GM06990 (cell line): ENCODE results near the gene AGBL4.

Source experiments
- DNase-seq: peaks from one replicate; pipeline ENCODE4 v3.0.0-alpha.2; 2011; ENCODE audit not compliant: insufficient read length; ENCODE audit errors: extremely low read depth
- H3K27me3 ChIP-seq: replicated peaks from 2 replicates; pipeline ENCODE4 v1.6.0; 2011; ENCODE audit warnings: low read length; ENCODE audit not compliant: control insufficient read depth, insufficient read depth
- H3K36me3 ChIP-seq: 2 replicates; pipeline ENCODE4 v1.5.1; 2011; ENCODE audit warnings: low read length; ENCODE audit not compliant: control insufficient read depth, insufficient read depth
- H3K4me3 ChIP-seq: replicated peaks from 2 replicates; pipeline ENCODE4 v1.5.1; 2011; ENCODE audit warnings: low read depth, mild to moderate bottlenecking, control low read depth, low read length
- CTCF ChIP-seq: IDR thresholded peaks from 2 replicates; pipeline ENCODE4 v1.5.1; 2011; ENCODE audit warnings: low read length, control low read depth, mild to moderate bottlenecking, inconsistent platforms; ENCODE audit not compliant: insufficient read depth, poor library complexity, severe bottlenecking

The AGBL4 gene

GRCh38 chr1:49251019-49251784 lies 772.6 kb downstream of the AGBL4 start:
- no peak for TF ChIP-seq CTCF
- no peak for DNase-seq

GRCh38 chr1:49240709-49241221 lies 783.0 kb downstream of the AGBL4 start:
- TF ChIP-seq CTCF: no peak
- Histone ChIP-seq H3K4me3 (no peak overlapping the region), H3K36me3 (no peaks in the 10 kb centered on the region), H3K27me3 (no peaks in the 10 kb centered on the region)
- DNase-seq: no peak

More at GRCh38 chr1:49251019-49251784, 772.6 kb downstream of the AGBL4 start:
- Histone ChIP-seq H3K4me3 (no peak overlapping the region), H3K27me3 (no peaks in the 10 kb centered on the region), H3K36me3 (no peaks in the 10 kb centered on the region)

- TF ChIP-seq CTCF: no peak
Measured at GRCh38 chr1:49234988-49235387, 788.8 kb downstream of the AGBL4 start.

GRCh38 chr1:49229555-49229954 lies 794.2 kb downstream of the AGBL4 start:
- DNase-seq: no peak
- H3K4me3 ChIP-seq: no peak overlapping the region
- H3K27me3 ChIP-seq: no peaks in the 10 kb centered on the region
- no peak for TF ChIP-seq CTCF
- no peaks in the 10 kb centered on the region for H3K36me3 ChIP-seq

More at GRCh38 chr1:49234988-49235387, 788.8 kb downstream of the AGBL4 start:
- Histone ChIP-seq H3K27me3 (no peaks in the 10 kb centered on the region), H3K4me3 (no peak overlapping the region), H3K36me3 (no peaks in the 10 kb centered on the region)
- DNase-seq: no peak

GRCh38 chr1:49226758-49227157 lies 797.0 kb downstream of the AGBL4 start:
- Histone ChIP-seq H3K4me3 (no peak overlapping the region), H3K36me3 (no peaks in the 10 kb centered on the region), H3K27me3 (no peaks in the 10 kb centered on the region)
- no peak for TF ChIP-seq CTCF
- no peak for DNase-seq
